Coronary artery (tissue), 2 donors: Measurements from ENCODE around the gene MAFB.

Experiments used
- DNase-seq: peaks from one replicate; pipeline ENCODE4 v3.0.0-alpha.2; 2017; ENCODE audit warnings: low spot score
- H3K27ac ChIP-seq, 2 donors: fragments of 200-600 bp; sonication (generic); one replicate each; pipeline ENCODE4 v1.5.1; 2016 to 2019
- H3K4me3 ChIP-seq: fragments of 200-600 bp; sonication (generic); 2 replicates; pipeline ENCODE4 v1.5.1; 2016; ENCODE audit warnings: mild to moderate bottlenecking, moderate library complexity
- TF ChIP-seq, protein P1 (sequence below): fragments of 200-600 bp; sonication (generic); IDR thresholded peaks from one replicate; pipeline ENCODE4 v1.5.1; 2019; ENCODE audit warnings: antibody characterized with exemption

Gene MAFB

DNA sequence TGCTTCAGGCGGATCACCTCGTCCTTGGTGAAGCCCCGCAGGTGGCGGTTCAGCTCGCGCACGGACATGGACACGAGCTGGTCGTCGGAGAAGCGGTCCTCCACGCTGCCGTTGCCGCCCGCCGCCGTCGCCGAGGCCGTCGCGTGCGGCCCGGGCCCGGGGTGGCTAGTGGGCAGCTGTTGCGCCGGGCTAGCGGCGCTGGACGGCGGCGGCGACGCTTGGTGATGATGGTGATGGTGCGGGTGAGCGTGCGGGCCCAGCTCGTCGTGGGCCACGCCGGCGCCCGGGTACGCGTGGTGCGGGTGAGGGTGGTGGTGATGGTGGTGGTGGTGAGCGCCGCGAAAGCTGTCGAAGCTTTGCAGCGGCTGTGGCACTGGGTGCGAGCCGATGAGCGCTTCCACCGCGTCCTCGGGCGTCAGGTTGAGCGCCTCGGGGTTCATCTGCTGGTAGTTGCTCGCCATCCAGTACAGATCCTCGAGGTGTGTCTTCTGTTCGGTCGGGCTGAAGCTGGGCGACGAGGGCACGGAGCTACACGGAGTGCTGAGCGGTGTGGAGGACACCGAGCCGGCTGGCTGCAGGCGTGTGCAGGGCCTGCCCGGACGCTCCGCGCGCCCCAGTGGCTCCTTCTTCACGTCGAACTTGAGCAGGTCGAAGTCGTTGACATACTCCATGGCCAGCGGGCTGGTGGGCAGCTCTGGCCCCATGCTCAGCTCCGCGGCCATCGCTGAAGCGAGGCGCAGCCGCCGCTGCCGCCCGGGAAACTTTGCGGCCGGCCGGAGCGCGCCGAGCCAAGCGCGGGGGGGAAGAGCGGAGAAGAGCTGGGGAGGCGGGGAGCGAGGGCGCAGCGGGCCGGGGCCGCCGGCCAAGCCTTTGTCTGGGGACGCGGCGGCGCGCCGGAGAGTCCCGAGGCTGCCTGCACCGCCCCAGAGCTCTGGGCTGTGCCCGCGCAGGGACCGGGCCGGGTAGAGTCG is 622 bp downstream of the MAFB start:
- no peak for DNase-seq
- TF ChIP-seq, protein P1, sequence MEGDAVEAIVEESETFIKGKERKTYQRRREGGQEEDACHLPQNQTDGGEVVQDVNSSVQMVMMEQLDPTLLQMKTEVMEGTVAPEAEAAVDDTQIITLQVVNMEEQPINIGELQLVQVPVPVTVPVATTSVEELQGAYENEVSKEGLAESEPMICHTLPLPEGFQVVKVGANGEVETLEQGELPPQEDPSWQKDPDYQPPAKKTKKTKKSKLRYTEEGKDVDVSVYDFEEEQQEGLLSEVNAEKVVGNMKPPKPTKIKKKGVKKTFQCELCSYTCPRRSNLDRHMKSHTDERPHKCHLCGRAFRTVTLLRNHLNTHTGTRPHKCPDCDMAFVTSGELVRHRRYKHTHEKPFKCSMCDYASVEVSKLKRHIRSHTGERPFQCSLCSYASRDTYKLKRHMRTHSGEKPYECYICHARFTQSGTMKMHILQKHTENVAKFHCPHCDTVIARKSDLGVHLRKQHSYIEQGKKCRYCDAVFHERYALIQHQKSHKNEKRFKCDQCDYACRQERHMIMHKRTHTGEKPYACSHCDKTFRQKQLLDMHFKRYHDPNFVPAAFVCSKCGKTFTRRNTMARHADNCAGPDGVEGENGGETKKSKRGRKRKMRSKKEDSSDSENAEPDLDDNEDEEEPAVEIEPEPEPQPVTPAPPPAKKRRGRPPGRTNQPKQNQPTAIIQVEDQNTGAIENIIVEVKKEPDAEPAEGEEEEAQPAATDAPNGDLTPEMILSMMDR, result no peak
- H3K27ac ChIP-seq, result peak overlapping the region; percentile 87 to 94
- H3K4me3 ChIP-seq, result peak overlapping the region; percentile 88

DNA sequence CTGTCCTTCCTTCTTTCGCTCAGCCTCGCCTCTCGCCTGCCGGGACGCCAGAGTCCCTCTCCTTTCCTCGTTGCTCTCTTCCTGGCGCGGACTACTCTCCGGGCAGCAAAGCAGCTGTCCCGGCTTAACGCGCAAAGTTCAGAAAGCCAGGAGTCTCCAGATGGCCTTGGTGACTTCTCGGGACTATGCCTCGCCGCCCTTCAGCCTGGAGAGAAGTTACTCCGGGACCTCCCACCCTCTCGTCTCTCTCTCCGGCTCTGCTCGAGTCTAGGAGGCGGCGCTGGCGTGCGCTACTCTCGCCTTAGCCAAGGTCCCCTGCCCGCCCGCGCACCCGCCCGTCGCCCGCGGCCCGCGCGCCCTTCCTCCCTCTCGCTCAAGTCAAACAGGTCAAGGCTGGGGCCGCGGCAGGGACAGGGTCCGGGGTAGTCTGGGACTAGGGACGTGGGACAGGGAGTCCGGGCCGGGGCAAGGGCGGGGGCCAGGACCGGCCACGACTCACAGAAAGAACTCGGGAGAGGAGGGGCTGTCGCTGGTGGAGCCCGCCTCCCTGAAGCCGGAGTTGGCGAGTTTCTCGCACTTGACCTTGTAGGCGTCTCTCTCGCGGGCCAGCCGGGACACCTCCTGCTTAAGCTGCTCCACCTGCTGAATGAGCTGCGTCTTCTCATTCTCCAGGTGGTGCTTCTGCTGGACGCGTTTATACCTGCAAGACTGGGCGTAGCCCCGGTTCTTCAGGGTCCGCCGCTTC is 1.5 kb downstream of the MAFB start:
- DNase-seq, result peak; percentile 81
- peak overlapping the region; percentile 87 to 94 for H3K27ac ChIP-seq
- peak overlapping the region; percentile 88 for H3K4me3 ChIP-seq
- TF ChIP-seq, protein P1, result no peak

DNA sequence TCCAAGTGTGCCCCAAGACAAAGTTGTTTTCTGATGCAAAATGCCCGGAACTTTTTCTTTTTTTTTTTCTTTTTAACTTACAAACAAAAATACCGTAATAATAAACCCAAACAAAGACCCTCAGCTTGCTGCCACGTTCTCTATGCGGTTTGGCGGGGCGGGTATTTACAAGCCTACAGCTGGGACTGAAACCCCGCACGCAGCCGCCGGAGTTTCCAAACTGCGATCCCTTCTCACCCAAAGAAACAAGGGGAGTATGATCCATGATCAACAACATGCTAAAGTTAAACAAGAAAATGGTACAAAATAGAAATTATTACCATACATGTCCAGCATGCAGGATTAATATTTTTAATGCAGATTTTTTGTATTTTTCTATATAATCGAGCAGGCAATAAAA is 2.1 kb downstream of the MAFB start:
- Histone ChIP-seq H3K27ac (peak overlapping the region; percentile 87 to 94), H3K4me3 (peak overlapping the region; percentile 88)
- TF ChIP-seq, protein P1, result no peak
- DNase-seq, result no peak

DNA sequence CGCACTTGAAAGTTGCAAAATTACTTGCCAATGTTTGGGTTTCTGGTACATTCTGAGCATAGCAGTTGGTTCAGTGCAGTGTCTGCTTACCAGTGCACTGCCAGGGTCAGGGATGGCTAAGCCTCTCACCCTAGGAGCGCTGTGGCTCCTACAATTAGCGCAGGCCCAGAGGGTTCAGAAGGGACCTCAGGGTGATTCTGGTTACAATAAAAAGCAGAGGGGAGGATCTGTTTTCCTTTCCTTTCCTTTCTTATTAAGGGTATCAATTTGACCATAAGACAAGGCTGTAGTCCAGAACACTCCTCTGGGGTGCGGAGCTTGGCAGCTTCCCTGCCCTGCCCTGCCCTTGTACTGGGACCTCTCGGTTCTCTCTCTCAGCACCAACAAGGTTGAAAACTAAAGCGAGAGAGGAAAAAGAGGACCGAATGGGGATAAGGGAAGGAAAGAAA is 2.6 kb downstream of the MAFB start:
- no peak for DNase-seq
- Histone ChIP-seq H3K27ac (peak overlapping the region; percentile 87 to 94), H3K4me3 (peak overlapping the region; percentile 88)
- TF ChIP-seq, protein P1, result no peak

DNA sequence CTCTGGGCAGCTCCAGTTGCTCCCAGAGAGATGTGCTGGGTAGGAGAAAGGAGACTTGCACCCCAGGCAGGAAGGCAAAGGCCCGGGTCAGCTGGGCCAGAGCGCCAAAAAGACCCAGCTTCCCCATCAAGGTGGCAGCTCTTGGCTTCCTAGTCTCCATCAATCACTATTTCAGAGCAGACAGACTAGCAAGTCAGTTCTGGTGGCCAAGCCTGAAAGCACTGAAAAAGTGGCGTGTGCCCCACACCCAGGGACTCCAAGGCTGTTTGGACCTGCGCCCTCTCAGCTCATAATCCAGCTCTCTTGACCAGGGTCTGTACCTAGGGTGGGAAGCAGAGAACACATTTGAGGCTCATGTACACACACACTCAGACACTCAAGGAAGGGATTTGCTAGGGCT is 3.7 kb downstream of the MAFB start:
- DNase-seq, result no peak
- TF ChIP-seq, protein P1, result no peak
- peak overlapping the region; percentile 53 to 84 for H3K27ac ChIP-seq
- peak overlapping the region; percentile 88 for H3K4me3 ChIP-seq

DNA sequence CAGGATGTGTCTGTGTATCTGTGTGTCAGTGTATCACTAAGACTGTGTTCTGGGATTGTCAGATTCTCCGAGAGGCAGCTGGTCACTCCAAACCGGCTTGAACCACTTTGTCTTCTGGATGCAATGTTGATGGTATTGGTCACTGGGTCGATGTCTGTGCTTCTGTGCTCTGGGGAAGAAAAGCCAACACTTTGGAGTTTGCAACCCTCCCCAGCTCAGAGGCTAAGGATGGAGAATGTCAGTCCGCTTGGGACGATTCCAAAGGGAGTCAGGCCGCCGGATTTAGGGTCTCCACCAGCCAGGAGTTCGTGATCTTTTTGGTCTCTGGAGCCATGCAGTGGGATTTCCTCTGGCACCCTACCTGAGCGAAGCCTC is 5.2 kb downstream of the MAFB start:
- Histone ChIP-seq H3K27ac (peak overlapping the region; percentile 53 to 84), H3K4me3 (peak overlapping the region; percentile 88)
- TF ChIP-seq, protein P1, result no peak
- no peak for DNase-seq
